Natural killer cell (primary cell): ENCODE measurements around the gene FHL3. TPM values are rescaled to one million over a fixed set of nuclear protein-coding genes. Genes with fewer than 3 reads are reported as not detected.

Source experiments
- ATAC-seq, 3 donors: fragments of 150-1000 bp in 2 of 3; fragments of 200-7000 bp in 1 of 3; cut with Tn5 transposase; 1 replicate in 1 of 3; 2 replicates in 2 of 3; pipeline ENCODE4 v1.10.0; 2021; ENCODE audit warnings: mild to moderate bottlenecking in 2 of 3, moderate library complexity in 2 of 3
- DNase-seq, 2 donors: peaks; one replicate each; pipeline versions ENCODE4 v3.0.0 to v3.0.0-alpha.2; 2013 to 2021; ENCODE audit warnings: mixed read lengths in 1 of 2
- H3K27ac ChIP-seq: one replicate; pipeline ENCODE4 v1.5.1; 2013; ENCODE audit warnings: mild to moderate bottlenecking, low read length
- H3K27me3 ChIP-seq: one replicate; pipeline ENCODE4 v1.6.1; 2013; ENCODE audit warnings: low read length; ENCODE audit not compliant: control insufficient read depth, insufficient read depth
- H3K36me3 ChIP-seq: one replicate; pipeline ENCODE4 v1.6.1; 2013; ENCODE audit warnings: low read length; ENCODE audit not compliant: control insufficient read depth, insufficient read depth
- H3K4me1 ChIP-seq: one replicate; pipeline ENCODE4 v1.6.1; 2013; ENCODE audit warnings: low read length; ENCODE audit not compliant: control insufficient read depth, insufficient read depth
- H3K4me3 ChIP-seq: one replicate; pipeline ENCODE4 v1.5.1; 2013; ENCODE audit warnings: low read length
- H3K9me3 ChIP-seq: one replicate; pipeline ENCODE4 v1.6.1; 2013; ENCODE audit warnings: low read length; ENCODE audit not compliant: control insufficient read depth, insufficient read depth
- H3K27ac Mint-ChIP-seq, 2 donors: one replicate each; pipeline ENCODE4 v1.8.0; 2022; ENCODE audit warnings: mild to moderate bottlenecking in 2 of 2, mixed read lengths in 2 of 2, moderate library complexity in 1 of 2
- H3K27me3 Mint-ChIP-seq, 2 donors: one replicate each; pipeline ENCODE4 v1.8.0; 2022; ENCODE audit warnings: low read depth in 2 of 2, mixed read lengths in 2 of 2
- H3K36me3 Mint-ChIP-seq: one replicate; pipeline ENCODE4 v1.8.0; 2022; ENCODE audit warnings: mixed read lengths
- H3K4me1 Mint-ChIP-seq, 2 donors: one replicate each; pipeline ENCODE4 v1.8.0; 2022; ENCODE audit warnings: mixed read lengths in 2 of 2
- H3K4me3 Mint-ChIP-seq: one replicate; pipeline ENCODE4 v1.8.0; 2022; ENCODE audit warnings: mild to moderate bottlenecking, moderate library complexity, mixed read lengths
- H3K9me3 Mint-ChIP-seq, 2 donors: one replicate each; pipeline ENCODE4 v1.8.0; 2022; ENCODE audit warnings: mixed read lengths in 2 of 2
- WGBS: methylation state at CpG from one replicate; pipeline ENCODE4 v1.1.7; 2013; ENCODE audit warnings: missing lambda C conversion rate; ENCODE audit not compliant: insufficient coverage; 5-methylcytosine and 5-hydroxymethylcytosine counted together
- intact Hi-C: fragments of 100-400 bp; cut with micrococcal nuclease; formaldehyde crosslinking; loops from one replicate; pipeline ENCODE4 v1.14.2; 2022
- total RNA-seq, 4 donors: library from RNA; stranded (reverse); fragments of 120-200 nt in 1 of 4; gene quantifications; one replicate each; pipeline versions ENCODE4 v1.2.3 to v1.2.4, GENCODE V29; 2013 to 2022
- TF ChIP-seq, protein P1 (sequence below): fragments of 200-600 bp; IDR thresholded peaks from one replicate; pipeline ENCODE4 v1.8.0; 2022; ENCODE audit warnings: antibody characterized with exemption

The FHL3 gene
- total RNA-seq, 3 donors from 2014 or later (not counting 1 experiment from before 2014, with no cell fraction given) = 49.3 to 82.6 (median 53.6) TPM

DNA sequence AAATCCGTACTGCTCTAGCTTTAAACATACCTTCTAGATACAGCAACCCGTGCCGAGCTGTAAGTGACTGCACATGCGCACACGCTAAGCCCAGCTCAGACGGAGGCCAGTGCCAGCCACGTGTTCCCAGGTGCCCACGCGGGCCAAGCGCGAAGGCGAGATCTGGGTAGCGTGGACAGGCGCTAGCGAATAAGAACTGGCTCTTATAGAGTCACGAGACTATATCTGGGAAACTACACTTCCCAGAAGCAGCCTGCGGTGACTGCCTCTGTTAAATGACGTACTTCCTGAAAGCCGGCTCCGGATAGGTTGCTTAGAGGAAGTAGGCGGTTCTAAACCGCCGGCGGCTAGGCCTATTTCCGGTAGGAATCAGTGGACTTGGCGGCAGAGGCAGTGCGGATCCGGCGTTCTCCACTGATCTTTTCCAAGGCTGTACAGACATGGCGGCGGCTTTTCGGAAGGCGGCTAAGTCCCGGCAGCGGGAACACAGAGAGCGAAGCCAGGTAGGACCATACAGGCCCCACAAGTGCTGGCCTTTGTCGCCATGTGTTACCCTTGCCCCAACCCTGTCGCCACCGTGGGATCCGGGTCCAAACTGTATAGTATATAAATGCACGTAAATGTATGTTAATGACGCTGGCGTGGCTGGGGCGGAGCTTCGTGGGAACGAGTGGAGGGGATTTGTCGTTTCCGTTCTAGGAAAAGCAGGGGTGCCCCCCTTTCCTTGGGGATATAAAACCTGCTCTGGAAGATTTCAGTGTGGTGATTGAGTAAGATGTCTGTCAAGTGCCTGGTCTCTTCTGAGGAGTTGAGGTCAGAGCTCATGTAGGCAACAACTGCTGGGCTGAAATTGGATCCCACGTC is 7.3 kb upstream of the FHL3 start, which contains the start of gene UTP11:
TSS of gene UTP11 (plus strand) at position 372 of the 864 bp plus-strand sequence. CDS start at position 441, 69 bp downstream.
- peak within 1 kb of the TSS; percentile 99 for H3K4me3 Mint-ChIP-seq
- H3K9me3 ChIP-seq = no peaks in the 10 kb centered on the region
- DNase-seq (peak; percentile 86 to 96), ATAC-seq (peak; percentile 78 to 94 (median 88))
- H3K27ac ChIP-seq = peak within 1 kb of the TSS; percentile 79
- H3K36me3 Mint-ChIP-seq = no peaks in the 10 kb centered on the region
- H3K27me3 Mint-ChIP-seq = no peaks in the 10 kb centered on the region
- H3K4me3 ChIP-seq = peak within 1 kb of the TSS; percentile 65
- TF ChIP-seq, protein P1, sequence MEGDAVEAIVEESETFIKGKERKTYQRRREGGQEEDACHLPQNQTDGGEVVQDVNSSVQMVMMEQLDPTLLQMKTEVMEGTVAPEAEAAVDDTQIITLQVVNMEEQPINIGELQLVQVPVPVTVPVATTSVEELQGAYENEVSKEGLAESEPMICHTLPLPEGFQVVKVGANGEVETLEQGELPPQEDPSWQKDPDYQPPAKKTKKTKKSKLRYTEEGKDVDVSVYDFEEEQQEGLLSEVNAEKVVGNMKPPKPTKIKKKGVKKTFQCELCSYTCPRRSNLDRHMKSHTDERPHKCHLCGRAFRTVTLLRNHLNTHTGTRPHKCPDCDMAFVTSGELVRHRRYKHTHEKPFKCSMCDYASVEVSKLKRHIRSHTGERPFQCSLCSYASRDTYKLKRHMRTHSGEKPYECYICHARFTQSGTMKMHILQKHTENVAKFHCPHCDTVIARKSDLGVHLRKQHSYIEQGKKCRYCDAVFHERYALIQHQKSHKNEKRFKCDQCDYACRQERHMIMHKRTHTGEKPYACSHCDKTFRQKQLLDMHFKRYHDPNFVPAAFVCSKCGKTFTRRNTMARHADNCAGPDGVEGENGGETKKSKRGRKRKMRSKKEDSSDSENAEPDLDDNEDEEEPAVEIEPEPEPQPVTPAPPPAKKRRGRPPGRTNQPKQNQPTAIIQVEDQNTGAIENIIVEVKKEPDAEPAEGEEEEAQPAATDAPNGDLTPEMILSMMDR = no peak
- intact Hi-C loops = loop anchor here (1.0 to 2.0 kb wide), 2 partner anchors 22 to 320 kb away; partner anchors contain the start of genes CDCA8 and SF3A3
- peak within 1 kb of the TSS; percentile 96 to 100 for H3K27ac Mint-ChIP-seq
- peaks cover 57 to 60% of the 10 kb centered on the region in 2 donors for H3K4me1 Mint-ChIP-seq
- H3K4me1 ChIP-seq = peaks cover 58% of the 10 kb centered on the region
- no peaks in the 10 kb centered on the region for H3K27me3 ChIP-seq
- peaks cover 15% of the 10 kb centered on the region for H3K36me3 ChIP-seq
- 2% methylated on average over 49 of the region's 49 CpGs for WGBS
- no peaks in the 10 kb centered on the region for H3K9me3 Mint-ChIP-seq

DNA sequence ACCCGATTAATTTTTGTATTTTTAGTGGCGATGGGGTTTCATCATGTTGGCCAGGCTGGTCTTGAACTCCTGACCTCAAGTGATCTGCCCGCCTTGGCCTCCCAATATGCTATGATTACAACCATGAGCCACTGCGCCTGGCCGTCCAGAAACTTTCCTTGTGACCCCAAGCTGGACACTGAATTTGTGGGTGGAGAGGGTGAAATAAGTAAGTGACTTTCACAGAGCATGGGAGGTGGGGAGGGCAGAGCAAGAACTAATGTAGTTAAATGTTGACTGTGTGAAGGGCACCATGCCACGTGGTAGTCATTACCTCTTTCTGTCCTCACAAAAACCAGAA is 4.5 kb upstream of the FHL3 start:
- peak overlapping the region; percentile 80 for H3K4me3 Mint-ChIP-seq
- H3K36me3 ChIP-seq = no peaks in the 10 kb centered on the region

DNA sequence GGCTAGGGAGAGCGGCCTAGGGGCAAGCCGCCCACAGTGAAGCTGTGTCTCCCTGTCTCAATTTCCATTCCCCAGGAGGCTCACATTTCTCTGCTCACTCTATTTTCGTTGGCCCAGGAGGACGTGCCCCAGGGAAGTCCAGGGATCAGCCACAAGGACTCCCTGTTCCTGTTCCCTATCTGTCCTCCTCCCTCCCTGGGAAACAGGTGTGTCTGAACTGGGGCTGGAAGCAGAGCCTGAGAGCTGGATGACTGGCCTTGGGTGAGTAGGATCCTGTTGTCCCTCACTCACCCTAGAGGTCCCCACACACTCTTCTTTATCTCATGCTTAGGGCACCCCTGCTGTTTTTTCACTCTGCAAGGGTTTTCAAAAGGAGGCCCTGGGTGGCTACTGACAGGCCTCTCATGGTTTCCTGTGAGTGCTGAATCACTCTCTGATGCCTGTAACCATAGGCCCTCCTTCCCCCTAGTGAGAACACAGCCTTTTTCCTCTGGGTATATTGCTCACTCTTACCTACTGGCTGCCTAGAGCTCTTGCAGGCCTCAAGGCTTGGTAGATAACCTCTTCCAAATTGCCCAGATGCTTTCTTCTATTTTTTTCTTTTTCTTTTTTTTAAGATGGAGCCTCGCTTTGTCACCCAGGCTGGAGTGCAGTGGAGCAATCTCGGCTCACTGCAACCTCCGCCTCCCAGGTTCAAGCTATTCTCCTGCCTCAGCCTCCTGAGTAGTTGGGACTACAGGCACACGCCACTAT is 4.0 kb upstream of the FHL3 start:
- H3K4me1 Mint-ChIP-seq = peaks cover 64 to 72% of the 10 kb centered on the region in 2 donors
- intact Hi-C loops = loop anchor here (5.0 to 10.0 kb wide), 2 partner anchors 77 to 534 kb away; partner anchors contain the start of gene ZC3H12A
- H3K4me1 ChIP-seq = peaks cover 85% of the 10 kb centered on the region
- H3K27ac ChIP-seq = peak overlapping the region; percentile 83
- H3K9me3 ChIP-seq = no peaks in the 10 kb centered on the region
- no peaks in the 10 kb centered on the region for H3K27me3 Mint-ChIP-seq
- DNase-seq (peak; percentile 56 to 61), ATAC-seq (peak; percentile 67 to 79 (median 69))
- no peaks in the 10 kb centered on the region for H3K27me3 ChIP-seq
- 70% methylated on average over 8 of the region's 8 CpGs for WGBS
- peak overlapping the region; percentile 80 for H3K4me3 Mint-ChIP-seq
- peak overlapping the region; percentile 96 to 100 for H3K27ac Mint-ChIP-seq
- TF ChIP-seq, protein P1 = no peak
- H3K9me3 Mint-ChIP-seq = no peaks in the 10 kb centered on the region
- H3K36me3 Mint-ChIP-seq = no peaks in the 10 kb centered on the region
- no peaks in the 10 kb centered on the region for H3K36me3 ChIP-seq
- no peak overlapping the region for H3K4me3 ChIP-seq

More for the DNA sequence above, 4.5 kb upstream of the FHL3 start:
- Histone ChIP-seq H3K9me3 (no peaks in the 10 kb centered on the region), H3K4me3 (no peak overlapping the region), H3K27ac (peak overlapping the region; percentile 83), H3K4me1 (peaks cover 80% of the 10 kb centered on the region), H3K27me3 (no peaks in the 10 kb centered on the region)
- intact Hi-C loops = loop anchor here (5.0 to 10.0 kb wide), 2 partner anchors 78 to 535 kb away; partner anchors contain the start of gene ZC3H12A
- WGBS = 91% methylated on average over 5 of the region's 6 CpGs
- no peaks in the 10 kb centered on the region for H3K36me3 Mint-ChIP-seq
- H3K27me3 Mint-ChIP-seq = no peaks in the 10 kb centered on the region
- ATAC-seq = no peak
- H3K9me3 Mint-ChIP-seq = no peaks in the 10 kb centered on the region
- no peak for DNase-seq
- H3K27ac Mint-ChIP-seq = peak overlapping the region; percentile 96 to 100
- peaks cover 58 to 68% of the 10 kb centered on the region in 2 donors for H3K4me1 Mint-ChIP-seq
- TF ChIP-seq, protein P1 = no peak
